DMS53 (cell line): ENCODE measurements around the gene MARCHF6.
"Not testable (repeated sequence)": the region's sequence is repeated elsewhere in the genome, so short reads cannot be mapped to it uniquely, and the experiment has no call there.

Experiments used
- DNase-seq: peaks from one replicate; lab custom pipeline; 2025; lab: John Stamatoyannopoulos, UW

MARCHF6 gene

GRCh38 chr5:10376544-10376943 is 23.0 kb downstream of the MARCHF6 start:
- DNase-seq = no peak

- DNase-seq = no peak
Measured at GRCh38 chr5:10377081-10377480, 23.6 kb downstream of the MARCHF6 start.

- no peak for DNase-seq
Measured at GRCh38 chr5:10381803-10382202, 28.3 kb downstream of the MARCHF6 start.

- no peak for DNase-seq
Measured at GRCh38 chr5:10384483-10384882, 31.0 kb downstream of the MARCHF6 start.

GRCh38 chr5:10387690-10388089 is 34.2 kb downstream of the MARCHF6 start:
- DNase-seq = no peak

- no peak for DNase-seq
Measured at GRCh38 chr5:10391130-10391529, 37.6 kb downstream of the MARCHF6 start.

- DNase-seq = not testable (repeated sequence)
Measured at GRCh38 chr5:10392567-10393328, 39.3 kb downstream of the MARCHF6 start.

GRCh38 chr5:10393491-10393890 is 40.0 kb downstream of the MARCHF6 start:
- no peak for DNase-seq

GRCh38 chr5:10396552-10396951 is 43.1 kb downstream of the MARCHF6 start:
- DNase-seq = no peak

GRCh38 chr5:10399839-10400238 is 46.3 kb downstream of the MARCHF6 start:
- no peak for DNase-seq

GRCh38 chr5:10400411-10400810 is 46.9 kb downstream of the MARCHF6 start:
- no peak for DNase-seq

GRCh38 chr5:10400831-10401230 is 47.3 kb downstream of the MARCHF6 start:
- no peak for DNase-seq

GRCh38 chr5:10401498-10401897 is 48.0 kb downstream of the MARCHF6 start:
- no peak for DNase-seq
